Fibroblast of upper back skin (primary cell): ENCODE results near the gene MPDU1.

Source experiments
- DNase-seq: peaks from one replicate; pipeline ENCODE4 v3.0.0-alpha.2; 2013

Gene MPDU1

DNA sequence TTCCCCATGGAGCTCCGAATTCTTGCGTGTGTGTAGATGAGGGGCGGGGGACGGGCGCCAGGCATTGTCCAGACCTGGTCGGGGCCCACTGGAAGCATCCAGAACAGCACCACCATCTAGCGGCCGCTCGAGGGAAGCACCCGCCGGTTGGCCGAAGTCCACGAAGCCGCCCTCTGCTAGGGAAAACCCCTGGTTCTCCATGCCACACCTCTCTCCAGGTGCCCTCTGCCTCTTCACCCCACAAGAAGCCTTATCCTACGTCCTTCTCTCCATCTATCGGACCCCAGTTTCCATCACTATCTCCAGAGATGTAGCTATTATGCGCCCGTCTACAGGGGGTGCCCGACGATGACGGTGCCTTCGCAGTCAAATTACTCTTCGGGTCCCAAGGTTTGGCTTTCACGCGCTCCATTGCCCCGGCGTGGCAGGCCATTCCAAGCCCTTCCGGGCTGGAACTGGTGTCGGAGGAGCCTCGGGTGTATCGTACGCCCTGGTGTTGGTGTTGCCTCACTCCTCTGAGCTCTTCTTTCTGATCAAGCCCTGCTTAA, 22.6 kb upstream of the MPDU1 start:
- peak; percentile 83 for DNase-seq

DNA sequence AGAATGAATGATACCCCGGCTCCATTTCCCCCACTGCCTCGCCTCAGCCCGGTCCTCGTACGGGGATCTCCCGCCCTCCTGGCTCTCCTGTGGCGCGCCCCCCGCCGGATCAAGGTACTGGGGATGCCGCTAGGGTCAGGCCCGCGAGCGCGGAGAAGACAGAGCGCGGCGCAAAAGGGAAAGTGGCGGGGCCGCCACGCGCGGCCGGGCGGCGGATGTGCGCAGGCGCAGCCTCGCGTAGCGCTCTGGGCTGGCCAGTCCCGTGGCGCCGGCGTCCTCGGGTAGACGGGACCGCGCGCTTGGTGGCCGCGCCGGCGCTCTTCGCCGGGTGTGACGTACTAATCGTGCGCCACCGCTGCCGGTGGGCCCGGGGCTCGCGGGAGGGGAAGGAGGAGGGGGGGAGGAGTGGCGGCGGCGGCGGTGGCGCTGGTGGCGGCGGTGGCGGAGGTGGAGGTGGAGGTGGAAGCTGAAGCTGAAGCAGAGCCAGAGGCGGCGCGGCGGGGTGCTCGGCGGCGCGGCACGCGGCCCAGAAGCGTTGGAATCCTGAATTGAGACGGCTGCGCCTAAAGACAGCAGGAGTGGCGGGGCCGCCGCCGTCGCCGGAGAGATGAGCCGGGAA, 22.0 kb upstream of the MPDU1 start, which contains the start of gene SENP3:
SENP3 (plus strand) TSS at position 331 of the 619 bp plus-strand sequence. CDS start 1,158 bp downstream, outside the sequence.
- DNase-seq, result peak; percentile 87

DNA sequence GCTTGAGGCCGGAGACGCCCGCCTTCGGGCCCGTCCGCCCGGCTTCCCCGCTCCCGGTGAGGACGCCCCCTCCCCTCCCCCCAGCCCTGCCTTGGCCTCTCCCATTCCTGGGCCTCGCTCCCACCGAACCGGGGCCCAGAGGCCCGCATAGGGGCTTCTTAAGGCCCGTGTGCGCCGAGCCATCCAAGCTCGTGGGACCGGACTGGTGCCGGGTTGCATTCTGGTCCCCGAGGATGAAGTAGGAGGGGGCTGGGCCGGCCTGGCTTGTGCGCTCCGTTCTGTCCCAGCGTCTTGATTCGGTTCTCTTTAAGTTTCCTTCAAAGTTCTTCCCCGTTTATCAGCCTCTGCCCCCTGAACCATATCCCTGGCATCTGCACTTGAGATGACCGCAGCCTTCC, 21.4 kb upstream of the MPDU1 start:
- no peak for DNase-seq

DNA sequence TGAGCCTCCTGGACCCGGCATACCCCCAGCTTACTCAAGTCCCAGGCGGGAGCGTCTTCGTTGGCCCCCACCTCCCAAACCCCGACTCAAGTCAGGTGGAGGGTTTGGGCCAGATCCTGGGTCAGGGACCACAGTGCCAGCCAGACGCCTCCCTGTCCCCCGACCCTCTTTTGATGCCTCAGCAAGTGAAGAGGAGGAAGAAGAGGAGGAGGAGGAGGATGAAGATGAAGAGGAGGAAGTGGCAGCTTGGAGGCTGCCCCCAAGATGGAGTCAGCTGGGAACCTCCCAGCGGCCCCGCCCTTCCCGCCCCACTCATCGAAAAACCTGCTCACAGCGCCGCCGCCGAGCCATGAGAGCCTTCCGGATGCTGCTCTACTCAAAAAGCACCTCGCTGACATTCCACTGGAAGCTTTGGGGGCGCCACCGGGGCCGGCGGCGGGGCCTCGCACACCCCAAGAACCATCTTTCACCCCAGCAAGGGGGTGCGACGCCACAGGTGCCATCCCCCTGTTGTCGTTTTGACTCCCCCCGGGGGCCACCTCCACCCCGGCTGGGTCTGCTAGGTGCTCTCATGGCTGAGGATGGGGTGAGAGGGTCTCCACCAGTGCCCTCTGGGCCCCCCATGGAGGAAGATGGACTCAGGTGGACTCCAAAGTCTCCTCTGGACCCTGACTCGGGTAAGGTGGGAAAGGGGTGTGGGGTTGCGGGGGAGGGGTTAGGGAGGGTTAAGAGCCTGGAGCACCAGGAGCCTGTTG, 20.4 kb upstream of the MPDU1 start:
- DNase-seq, result no peak

DNA sequence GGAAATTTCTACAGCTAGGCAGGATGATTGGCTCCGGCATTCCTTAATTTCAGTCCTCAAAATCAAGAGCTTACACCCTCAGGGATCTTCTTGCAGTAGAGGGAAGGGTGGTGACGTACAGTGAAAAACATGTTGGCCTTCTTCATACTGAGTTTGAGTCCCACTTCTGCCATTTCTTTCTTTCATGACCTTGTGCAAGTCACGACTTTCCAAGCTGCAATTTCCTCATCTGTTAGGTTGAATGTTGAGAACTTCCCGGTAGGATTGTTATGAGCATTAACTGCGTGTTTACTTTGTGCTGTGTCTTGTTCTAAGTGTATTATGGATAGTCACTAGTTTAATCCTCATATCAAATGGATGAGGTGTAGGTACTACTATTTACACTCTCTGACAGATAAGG, 14.1 kb upstream of the MPDU1 start:
- DNase-seq, result no peak

DNA sequence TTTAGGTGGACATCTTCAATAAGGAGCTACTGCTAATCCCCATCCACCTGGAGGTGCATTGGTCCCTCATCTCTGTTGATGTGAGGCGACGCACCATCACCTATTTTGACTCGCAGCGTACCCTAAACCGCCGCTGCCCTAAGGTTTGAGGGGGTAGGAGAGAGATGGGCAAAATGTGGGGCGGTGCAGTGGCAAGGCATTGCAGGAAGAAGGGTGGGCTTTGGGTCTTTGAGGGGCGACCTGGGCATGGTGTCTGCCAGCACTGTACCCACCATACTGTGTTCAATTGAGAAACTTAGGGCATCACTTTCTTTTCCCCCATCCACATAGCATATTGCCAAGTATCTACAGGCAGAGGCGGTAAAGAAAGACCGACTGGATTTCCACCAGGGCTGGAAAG, 13.3 kb upstream of the MPDU1 start:
- no peak for DNase-seq

DNA sequence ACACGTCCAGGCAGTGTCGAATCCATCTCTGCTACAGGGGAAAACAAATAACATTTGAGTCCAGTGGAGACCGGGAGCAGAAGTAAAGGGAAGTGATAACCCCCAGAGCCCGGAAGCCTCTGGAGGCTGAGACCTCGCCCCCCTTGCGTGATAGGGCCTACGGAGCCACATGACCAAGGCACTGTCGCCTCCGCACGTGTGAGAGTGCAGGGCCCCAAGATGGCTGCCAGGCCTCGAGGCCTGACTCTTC, 11.4 kb upstream of the MPDU1 start:
- no peak for DNase-seq

DNA sequence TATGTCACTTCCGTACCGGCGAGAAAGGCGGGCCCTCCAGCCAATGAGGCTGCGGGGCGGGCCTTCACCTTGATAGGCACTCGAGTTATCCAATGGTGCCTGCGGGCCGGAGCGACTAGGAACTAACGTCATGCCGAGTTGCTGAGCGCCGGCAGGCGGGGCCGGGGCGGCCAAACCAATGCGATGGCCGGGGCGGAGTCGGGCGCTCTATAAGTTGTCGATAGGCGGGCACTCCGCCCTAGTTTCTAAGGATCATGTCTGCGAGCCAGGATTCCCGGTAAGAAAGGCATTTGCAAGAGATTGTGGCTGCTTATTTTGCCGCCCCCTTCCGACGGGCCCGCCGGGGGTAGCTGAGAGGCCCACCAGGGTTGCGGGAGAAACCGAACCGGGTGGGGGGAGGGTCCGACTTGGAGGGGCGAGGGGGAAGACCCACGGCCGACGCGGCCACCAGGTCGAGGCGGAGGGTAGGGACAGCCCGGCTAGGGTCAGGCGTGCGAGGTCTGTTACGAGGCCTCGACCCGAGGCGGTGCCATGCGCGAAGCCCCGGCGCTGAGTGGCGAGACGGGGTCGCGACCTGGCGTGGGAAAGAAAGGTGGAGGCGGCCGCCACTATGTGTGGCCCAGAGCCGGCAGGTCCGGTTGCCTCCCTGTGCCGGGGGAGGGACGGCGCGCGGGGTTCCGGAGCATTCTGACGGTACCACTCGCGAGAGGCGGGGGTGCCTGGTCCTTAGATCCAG, 10.9 kb upstream of the MPDU1 start:
- peak; percentile 99 for DNase-seq

DNA sequence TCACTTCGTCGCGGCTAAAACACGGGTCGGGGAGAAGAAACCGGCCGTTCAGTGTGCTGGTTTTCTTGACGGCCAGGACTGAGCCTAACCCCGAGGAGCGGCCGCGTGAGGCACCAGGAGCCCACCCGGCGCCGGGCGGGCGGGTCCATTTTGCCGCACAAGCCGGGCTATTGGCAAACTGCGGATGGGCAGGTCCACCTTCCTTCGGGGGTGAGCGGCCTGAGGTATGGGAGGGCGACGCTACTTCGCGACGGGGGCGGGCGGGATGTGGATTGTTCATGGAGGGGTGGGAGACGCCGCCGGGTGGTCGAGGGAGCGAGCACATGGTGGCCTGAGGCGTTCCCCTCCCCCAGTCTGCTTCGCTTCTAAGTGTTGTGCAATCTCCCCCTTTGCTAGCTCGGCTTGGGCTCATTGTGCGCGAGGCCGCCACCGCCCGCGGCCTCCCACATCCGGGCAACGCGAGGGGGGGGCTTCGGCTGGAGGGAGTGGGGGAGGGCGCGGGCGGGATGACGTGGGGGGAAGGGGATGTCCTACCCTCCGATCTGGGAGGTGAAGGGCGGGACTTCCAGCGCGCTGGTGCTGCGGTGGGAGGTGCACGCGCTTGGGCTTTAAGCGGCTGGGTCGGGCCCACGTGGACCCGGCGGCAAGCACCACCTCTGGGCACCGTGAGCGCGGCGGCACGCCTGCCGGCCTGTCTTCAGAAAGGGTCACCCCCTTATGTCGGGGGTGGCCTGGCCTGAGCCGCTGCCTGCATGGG, 10.2 kb upstream of the MPDU1 start:
- DNase-seq, result peak; percentile 93

DNA sequence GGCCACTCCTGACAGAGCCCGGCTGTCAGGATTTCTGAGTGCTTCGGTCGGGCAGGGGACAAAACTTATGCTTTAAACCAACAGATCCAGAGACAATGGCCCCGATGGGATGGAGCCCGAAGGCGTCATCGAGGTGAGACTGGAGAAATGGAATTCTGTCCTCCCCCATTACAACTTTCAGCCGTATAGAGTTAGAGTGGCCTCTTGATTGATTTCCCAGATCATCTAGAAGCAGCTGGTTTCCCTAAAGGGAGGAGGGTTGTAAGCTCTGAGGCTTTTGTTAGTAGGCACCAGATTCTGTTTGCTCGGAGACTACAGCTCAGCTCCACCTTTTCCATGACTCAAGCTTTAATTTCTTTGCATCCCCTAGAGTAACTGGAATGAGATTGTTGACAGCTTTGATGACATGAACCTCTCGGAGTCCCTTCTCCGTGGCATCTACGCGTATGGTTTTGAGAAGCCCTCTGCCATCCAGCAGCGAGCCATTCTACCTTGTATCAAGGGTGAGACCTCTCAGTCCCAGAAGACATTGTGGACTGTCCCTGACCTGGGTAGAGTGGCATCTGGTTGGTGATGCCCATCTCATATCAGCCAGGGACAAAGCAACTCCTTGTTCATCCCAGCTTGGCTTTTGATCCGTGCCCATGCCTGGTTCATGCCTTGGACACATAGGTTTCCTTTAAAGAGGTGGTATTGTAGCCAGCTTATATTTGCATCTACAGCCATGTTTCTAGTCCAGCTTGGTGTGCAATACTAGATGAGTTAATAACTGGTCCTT, 9.3 kb upstream of the MPDU1 start:
- DNase-seq, result no peak

DNA sequence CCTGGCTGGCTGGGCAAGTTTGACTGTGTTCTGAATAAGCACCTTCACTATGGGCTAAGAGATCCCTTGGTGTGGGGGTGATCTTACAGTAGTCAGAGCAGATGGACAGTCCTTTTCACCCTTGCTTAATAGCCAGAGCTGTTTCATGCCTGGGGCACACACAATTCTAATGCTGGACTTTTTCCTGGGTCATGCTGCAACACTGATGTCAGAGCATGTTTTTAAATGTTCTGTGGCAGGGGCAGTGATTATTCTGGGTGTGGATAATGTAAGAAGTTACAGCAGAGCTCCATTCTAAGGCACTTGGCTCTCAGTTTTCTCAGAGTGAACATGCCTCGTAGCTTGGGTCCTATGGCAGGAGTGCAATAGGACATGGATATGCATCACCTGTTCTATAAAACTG, 8.2 kb upstream of the MPDU1 start:
- DNase-seq, result no peak

DNA sequence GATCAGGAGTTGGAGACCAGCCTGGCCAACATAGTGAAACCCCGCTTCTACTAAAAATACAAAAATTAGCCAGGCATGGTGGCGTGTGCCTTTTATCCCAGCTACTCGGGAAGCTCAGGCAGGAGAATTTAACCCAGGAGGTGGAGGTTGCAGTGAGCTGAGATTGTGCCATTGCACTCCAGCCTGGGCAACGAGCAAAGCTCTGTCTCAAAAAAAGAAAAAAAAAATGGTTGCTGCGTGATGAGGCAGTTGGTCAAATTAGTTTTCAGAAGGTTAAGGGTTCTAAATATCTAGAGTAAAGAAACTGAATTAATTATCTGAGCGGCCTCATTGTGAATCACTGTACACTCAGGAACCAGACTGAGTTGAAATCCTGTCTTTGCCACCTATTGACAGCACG, 7.7 kb upstream of the MPDU1 start:
- no peak for DNase-seq

DNA sequence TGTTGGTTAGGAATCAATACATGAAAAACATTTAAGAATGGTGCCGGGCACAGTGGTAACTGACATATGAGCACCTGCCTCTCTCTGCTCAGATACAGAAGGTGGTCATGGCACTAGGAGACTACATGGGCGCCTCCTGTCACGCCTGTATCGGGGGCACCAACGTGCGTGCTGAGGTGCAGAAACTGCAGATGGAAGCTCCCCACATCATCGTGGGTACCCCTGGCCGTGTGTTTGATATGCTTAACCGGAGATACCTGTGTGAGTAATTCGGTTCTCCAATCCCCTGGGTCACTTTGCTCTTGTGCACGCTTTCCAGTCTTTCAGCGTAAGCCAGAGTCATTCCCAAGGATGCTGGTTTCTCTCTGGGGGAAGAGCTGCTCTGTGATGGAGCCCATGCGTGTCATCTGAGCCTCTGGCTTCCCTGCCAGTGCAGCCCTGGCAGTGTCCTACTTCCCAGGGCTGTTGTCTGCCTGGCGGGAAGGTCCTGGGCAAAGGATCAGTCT, 7.2 kb upstream of the MPDU1 start:
- no peak for DNase-seq

DNA sequence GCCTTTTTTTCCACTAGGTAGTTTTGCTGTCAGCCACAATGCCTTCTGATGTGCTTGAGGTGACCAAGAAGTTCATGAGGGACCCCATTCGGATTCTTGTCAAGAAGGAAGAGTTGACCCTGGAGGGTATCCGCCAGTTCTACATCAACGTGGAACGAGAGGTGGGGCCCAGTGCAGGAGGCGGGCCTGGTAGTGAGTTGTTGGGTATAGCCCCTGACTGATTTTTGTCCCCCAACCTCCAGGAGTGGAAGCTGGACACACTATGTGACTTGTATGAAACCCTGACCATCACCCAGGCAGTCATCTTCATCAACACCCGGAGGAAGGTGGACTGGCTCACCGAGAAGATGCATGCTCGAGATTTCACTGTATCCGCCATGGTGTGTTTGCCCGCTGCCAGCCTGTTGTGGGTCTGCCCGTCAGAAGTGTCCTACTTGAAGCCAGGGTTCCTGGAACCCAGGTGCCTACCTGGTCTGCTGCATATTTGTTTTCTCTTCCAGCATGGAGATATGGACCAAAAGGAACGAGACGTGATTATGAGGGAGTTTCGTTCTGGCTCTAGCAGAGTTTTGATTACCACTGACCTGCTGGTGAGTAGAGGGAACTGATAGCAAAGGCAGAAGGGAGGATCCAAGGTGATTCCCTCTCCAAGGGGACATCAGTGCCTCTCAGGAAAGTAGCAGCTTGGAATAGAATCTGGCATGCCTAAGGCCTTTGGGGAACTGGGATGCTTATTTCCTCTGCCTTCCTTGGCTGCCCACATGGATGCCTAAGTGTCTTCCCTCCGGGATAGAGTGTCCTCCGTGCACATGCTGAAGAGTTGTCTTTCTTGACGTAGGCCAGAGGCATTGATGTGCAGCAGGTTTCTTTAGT, 6.1 kb upstream of the MPDU1 start:
- no peak for DNase-seq

DNA sequence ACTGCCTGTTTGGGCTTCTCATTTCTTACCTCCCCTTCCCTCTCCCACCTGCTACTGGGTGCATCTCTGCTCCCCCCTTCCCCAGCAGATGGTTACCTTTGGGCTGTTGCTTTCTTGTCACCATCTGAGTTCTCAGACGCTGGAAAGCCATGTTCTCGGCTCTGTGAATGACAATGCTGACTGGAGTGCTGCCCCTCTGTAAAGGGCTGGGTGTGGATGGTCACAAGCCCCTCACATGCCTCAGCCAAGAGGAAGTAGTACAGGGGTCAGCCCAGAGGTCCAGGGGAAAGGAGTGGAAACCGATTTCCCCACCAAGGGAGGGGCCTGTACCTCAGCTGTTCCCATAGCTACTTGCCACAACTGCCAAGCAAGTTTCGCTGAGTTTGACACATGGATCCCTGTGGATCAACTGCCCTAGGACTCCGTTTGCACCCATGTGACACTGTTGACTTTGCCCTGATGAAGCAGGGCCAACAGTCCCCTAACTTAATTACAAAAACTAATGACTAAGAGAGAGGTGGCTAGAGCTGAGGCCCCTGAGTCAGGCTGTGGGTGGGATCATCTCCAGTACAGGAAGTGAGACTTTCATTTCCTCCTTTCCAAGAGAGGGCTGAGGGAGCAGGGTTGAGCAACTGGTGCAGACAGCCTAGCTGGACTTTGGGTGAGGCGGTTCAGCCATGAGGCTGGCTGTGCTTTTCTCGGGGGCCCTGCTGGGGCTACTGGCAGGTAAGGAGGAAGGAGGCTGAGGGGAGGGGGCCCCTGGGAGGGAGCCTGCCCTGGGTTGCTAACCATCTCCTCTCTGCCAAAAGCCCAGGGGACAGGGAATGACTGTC, 4.4 kb upstream of the MPDU1 start, which contains the start of gene CD68:
CD68 (plus strand) TSS at position 638 of the 833 bp plus-strand sequence; CDS start at position 678, 40 bp downstream.
- peak; percentile 87 for DNase-seq

DNA sequence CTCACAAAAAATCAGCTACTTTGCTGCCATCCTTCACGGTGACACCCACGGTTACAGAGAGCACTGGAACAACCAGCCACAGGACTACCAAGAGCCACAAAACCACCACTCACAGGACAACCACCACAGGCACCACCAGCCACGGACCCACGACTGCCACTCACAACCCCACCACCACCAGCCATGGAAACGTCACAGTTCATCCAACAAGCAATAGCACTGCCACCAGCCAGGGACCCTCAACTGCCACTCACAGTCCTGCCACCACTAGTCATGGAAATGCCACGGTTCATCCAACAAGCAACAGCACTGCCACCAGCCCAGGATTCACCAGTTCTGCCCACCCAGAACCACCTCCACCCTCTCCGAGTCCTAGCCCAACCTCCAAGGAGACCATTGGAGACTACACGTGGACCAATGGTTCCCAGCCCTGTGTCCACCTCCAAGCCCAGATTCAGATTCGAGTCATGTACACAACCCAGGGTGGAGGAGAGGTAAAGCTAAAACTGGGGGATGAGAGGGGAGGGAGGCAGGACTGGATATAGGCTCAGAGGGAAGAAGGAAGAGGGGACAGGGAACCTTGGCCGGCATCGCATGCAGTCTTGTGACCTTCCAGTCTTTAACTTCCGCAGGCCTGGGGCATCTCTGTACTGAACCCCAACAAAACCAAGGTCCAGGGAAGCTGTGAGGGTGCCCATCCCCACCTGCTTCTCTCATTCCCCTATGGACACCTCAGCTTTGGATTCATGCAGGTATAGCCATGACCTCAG, 3.6 kb upstream of the MPDU1 start:
- no peak for DNase-seq

DNA sequence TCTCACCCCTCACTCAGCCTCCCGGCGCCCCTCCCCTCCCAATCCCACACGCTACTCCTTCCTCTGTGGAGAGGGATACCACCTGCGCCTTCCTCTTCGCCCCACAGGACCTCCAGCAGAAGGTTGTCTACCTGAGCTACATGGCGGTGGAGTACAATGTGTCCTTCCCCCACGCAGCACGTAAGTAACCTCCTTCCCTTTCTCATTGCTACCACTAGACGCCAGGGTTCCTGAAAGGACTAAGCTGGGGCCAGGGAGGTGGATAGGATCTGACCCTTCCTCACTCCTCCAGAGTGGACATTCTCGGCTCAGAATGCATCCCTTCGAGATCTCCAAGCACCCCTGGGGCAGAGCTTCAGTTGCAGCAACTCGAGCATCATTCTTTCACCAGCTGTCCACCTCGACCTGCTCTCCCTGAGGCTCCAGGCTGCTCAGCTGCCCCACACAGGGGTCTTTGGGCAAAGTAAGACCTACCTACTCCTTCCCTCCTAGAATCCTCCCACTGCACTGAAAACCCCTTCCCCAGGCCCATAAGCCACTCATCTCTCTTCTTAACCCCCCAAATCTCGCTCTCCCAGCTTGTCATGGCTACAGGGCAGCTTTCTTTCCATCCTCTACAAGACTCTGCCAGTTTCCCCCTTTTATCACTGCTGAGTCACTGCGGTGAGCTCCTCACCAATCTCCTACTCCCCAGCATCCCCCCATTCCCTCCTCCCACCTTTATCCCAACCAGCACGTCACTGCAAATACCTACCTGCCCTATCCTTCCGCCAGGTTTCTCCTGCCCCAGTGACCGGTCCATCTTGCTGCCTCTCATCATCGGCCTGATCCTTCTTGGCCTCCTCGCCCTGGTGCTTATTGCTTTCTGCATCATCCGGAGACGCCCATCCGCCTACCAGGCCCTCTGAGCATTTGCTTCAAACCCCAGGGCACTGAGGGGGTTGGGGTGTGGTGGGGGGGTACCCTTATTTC, 2.8 kb upstream of the MPDU1 start:
- DNase-seq, result no peak
